Measurements from ENCODE around the gene KCND1.

Gene KCND1

DNA sequence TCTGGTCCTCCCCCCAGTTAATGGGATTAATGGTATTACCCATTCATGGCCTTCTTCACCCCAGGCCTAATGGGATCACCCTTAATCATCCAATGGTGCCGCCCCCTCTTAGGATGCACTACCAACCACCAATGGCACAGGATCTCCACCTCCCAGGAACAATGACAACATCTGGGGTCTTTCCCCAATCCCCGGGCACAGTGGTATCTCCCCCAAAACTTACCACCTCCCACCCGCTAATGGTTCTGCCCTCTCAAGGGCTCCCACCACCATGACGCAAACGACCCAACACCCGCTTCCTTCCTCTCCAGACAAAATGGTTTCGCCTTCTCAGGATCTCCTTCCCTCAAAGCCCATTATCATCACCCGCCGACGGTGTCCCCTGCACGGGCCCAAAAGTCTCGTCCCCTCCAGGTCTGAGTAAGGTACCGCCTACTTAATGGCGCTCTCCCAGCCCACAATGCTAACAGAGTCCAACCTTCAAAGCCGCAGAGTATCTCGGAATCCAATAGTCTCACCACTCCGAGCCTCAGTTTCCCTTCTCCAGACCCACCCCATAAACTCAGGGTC lies 30.0 kb upstream of the KCND1 start:
- no peaks in the 10 kb centered on the region for H3K4me1 ChIP-seq (ENCODE audit: control insufficient read depth, insufficient read depth, low read length)
- ChIA-PET POLR2A (interaction anchor here (0.7 to 1.5 kb wide), 9 partner anchors 21 to 189 kb away, joined by 3 to 14 read pairs (median 6); partner anchors contain the start of genes KCND1, OTUD5, PQBP1 and TFE3), CTCF (interaction anchor here (1.5 kb wide), 1 partner anchor 42 kb away, joined by 9 read pairs; the partner anchor contains the start of gene TFE3)
- H3K27ac ChIP-seq (ENCODE audit: extremely low read depth, low read depth, low read length), result peak overlapping the region; percentile 91
- H3K9me3 ChIP-seq (ENCODE audit: control insufficient read depth, insufficient read depth, low read depth, low read length), result no peaks in the 10 kb centered on the region
- peak; percentile 98 for TF ChIP-seq PRDM10 (tag by site-specific recombination; IDR thresholded peaks at IDR 0.05)
- peak; percentile 16; the same call in 1 of the 2 replicates for TF ChIP-seq ZNF335 (tag by site-specific recombination; conservative IDR thresholded peaks at IDR 0.05)
- TF ChIP-seq, protein P1, sequence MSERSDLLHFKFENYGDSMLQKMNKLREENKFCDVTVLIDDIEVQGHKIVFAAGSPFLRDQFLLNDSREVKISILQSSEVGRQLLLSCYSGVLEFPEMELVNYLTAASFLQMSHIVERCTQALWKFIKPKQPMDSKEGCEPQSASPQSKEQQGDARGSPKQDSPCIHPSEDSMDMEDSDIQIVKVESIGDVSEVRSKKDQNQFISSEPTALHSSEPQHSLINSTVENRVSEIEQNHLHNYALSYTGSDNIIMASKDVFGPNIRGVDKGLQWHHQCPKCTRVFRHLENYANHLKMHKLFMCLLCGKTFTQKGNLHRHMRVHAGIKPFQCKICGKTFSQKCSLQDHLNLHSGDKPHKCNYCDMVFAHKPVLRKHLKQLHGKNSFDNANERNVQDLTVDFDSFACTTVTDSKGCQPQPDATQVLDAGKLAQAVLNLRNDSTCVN (tag by site-specific recombination; optimal IDR thresholded peaks at IDR 0.05), result peak; percentile 12
- peak; percentile 36; the same call in 1 of the 2 replicates for TF ChIP-seq ZNF610 (tag by site-specific recombination; IDR thresholded peaks at IDR 0.05; ENCODE audit: borderline replicate concordance)
- TF ChIP-seq ZBTB10 (tag by site-specific recombination; IDR thresholded peaks at IDR 0.05), result 0 out of 2 replicates have a peak, but pooled peaks have one; percentile 19
- TF ChIP-seq, protein P2, sequence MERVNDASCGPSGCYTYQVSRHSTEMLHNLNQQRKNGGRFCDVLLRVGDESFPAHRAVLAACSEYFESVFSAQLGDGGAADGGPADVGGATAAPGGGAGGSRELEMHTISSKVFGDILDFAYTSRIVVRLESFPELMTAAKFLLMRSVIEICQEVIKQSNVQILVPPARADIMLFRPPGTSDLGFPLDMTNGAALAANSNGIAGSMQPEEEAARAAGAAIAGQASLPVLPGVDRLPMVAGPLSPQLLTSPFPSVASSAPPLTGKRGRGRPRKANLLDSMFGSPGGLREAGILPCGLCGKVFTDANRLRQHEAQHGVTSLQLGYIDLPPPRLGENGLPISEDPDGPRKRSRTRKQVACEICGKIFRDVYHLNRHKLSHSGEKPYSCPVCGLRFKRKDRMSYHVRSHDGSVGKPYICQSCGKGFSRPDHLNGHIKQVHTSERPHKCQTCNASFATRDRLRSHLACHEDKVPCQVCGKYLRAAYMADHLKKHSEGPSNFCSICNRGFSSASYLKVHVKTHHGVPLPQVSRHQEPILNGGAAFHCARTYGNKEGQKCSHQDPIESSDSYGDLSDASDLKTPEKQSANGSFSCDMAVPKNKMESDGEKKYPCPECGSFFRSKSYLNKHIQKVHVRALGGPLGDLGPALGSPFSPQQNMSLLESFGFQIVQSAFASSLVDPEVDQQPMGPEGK (tag by site-specific recombination; IDR thresholded peaks at IDR 0.05), result no peak
- TF ChIP-seq ATF2 (tag by site-specific recombination; IDR thresholded peaks at IDR 0.05; ENCODE audit: low read depth), result 0 out of 2 replicates have a peak, but pooled peaks have one; percentile 12
- TF ChIP-seq ZBTB21 (tag by site-specific recombination; IDR thresholded peaks at IDR 0.05), result peak; percentile 75
- peak; percentile 39; the same call in 1 of the 2 replicates for TF ChIP-seq SP2 (tag by site-specific recombination; IDR thresholded peaks at IDR 0.05)
- TF ChIP-seq GLI4 (tag by site-specific recombination; IDR thresholded peaks at IDR 0.05), result peak; percentile 38; the same call in 1 of the 2 replicates
- no peak for TF ChIP-seq ZNF211 (tag by site-specific recombination; IDR thresholded peaks at IDR 0.05; ENCODE audit: low read depth)
- no peak; the same call in 1 of the 2 replicates for TF ChIP-seq ZFP37 (tag by site-specific recombination; IDR thresholded peaks at IDR 0.05)
- 0 out of 2 replicates have a peak, but pooled peaks have one; percentile 29 for TF ChIP-seq EGR2 (tag by site-specific recombination; IDR thresholded peaks at IDR 0.05; ENCODE audit: low read depth)
- 0 out of 2 replicates have a peak, but pooled peaks have one; percentile 16 for TF ChIP-seq KLF16 (tag by site-specific recombination; IDR thresholded peaks at IDR 0.05)
- TF ChIP-seq ZNF366 (tag by site-specific recombination; conservative IDR thresholded peaks at IDR 0.05), result no peak
- TF ChIP-seq ZNF514 (tag by site-specific recombination; IDR thresholded peaks at IDR 0.05), result no peak
- TF ChIP-seq, protein P3, sequence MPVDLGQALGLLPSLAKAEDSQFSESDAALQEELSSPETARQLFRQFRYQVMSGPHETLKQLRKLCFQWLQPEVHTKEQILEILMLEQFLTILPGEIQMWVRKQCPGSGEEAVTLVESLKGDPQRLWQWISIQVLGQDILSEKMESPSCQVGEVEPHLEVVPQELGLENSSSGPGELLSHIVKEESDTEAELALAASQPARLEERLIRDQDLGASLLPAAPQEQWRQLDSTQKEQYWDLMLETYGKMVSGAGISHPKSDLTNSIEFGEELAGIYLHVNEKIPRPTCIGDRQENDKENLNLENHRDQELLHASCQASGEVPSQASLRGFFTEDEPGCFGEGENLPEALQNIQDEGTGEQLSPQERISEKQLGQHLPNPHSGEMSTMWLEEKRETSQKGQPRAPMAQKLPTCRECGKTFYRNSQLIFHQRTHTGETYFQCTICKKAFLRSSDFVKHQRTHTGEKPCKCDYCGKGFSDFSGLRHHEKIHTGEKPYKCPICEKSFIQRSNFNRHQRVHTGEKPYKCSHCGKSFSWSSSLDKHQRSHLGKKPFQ (tag by site-specific recombination; IDR thresholded peaks at IDR 0.05), result 0 out of 2 replicates have a peak, but pooled peaks have one; percentile 13
- no peak for TF ChIP-seq ZNF274 (IDR thresholded peaks at IDR 0.05; ENCODE audit: low read length)
- no peak for TF ChIP-seq ZNF274 (tag by site-specific recombination; IDR thresholded peaks at IDR 0.05; ENCODE audit: borderline replicate concordance)
- peak; percentile 44; the same call in 1 of the 2 replicates for TF ChIP-seq ZFHX2 (tag by site-specific recombination; conservative IDR thresholded peaks at IDR 0.05)
- no peak for TF ChIP-seq ZNF23 (tag by site-specific recombination; IDR thresholded peaks at IDR 0.05; ENCODE audit: borderline replicate concordance)
- 0 out of 2 replicates have a peak, but pooled peaks have one; percentile 46 for TF ChIP-seq SP3 (tag by site-specific recombination; IDR thresholded peaks at IDR 0.05)
- peak overlapping the region; percentile 77 for H3K4me3 ChIP-seq (ENCODE audit: low read depth, low read length)
- peaks cover 11 to 31% of the 10 kb centered on the region in 2 experiments for H3K36me3 ChIP-seq (ENCODE audit: control insufficient read depth in 2 of 2, insufficient read depth in 1 of 2, low read length in 2 of 2)

Data from HEK293 (cell line).